KMS-11 (cell line): Measurements from ENCODE around the gene CDH26.

Experiments
- H2AFZ ChIP-seq: fragments of 200-600 bp; sonication (generic); 2 replicates; pipeline ENCODE4 v1.6.1; 2016; ENCODE audit warnings: antibody characterized with exemption, mixed run types, low read depth
- H3K27ac ChIP-seq: fragments of 200-600 bp; sonication (generic); 2 replicates; pipeline ENCODE4 v1.6.1; 2016; ENCODE audit warnings: mild to moderate bottlenecking, mixed run types
- H3K27me3 ChIP-seq: fragments of 200-600 bp; sonication (generic); 2 replicates; pipeline ENCODE4 v1.6.1; 2017; ENCODE audit warnings: mild to moderate bottlenecking, low read depth, mixed run types, moderate library complexity; ENCODE audit not compliant: insufficient read depth
- H3K36me3 ChIP-seq: fragments of 200-600 bp; sonication (generic); 2 replicates; pipeline ENCODE4 v1.6.1; 2017; ENCODE audit warnings: mild to moderate bottlenecking, mixed run types; ENCODE audit not compliant: insufficient read depth
- H3K4me1 ChIP-seq: fragments of 200-600 bp; sonication (generic); 2 replicates; pipeline ENCODE4 v1.6.1; 2016; ENCODE audit warnings: mild to moderate bottlenecking, low read depth, mixed run types; ENCODE audit not compliant: poor library complexity, severe bottlenecking
- H3K4me2 ChIP-seq: fragments of 200-600 bp; sonication (generic); 2 replicates; pipeline ENCODE4 v1.7.0; 2016; ENCODE audit warnings: mild to moderate bottlenecking, mixed run types
- H3K4me3 ChIP-seq: fragments of 200-600 bp; sonication (generic); IDR thresholded peaks from 2 replicates; pipeline ENCODE4 v1.6.1; 2017; ENCODE audit warnings: low read depth, low read length, mixed read lengths; ENCODE audit not compliant: insufficient read depth
- H3K79me2 ChIP-seq: fragments of 200-600 bp; sonication (generic); 2 replicates; pipeline ENCODE4 v1.6.1; 2016; ENCODE audit warnings: low read depth, mixed run types; ENCODE audit not compliant: insufficient read depth
- H3K9ac ChIP-seq: fragments of 200-600 bp; sonication (generic); 2 replicates; pipeline ENCODE4 v1.6.1; 2016; ENCODE audit warnings: mild to moderate bottlenecking, mixed run types
- H4K20me1 ChIP-seq: fragments of 200-600 bp; sonication (generic); 2 replicates; pipeline ENCODE4 v1.6.1; 2016; ENCODE audit warnings: mild to moderate bottlenecking, mixed run types; ENCODE audit not compliant: insufficient read depth
- TF ChIP-seq, protein P1 (sequence below): fragments of 200-600 bp; sonication (generic); conservative IDR thresholded peaks from 2 replicates; pipeline ENCODE4 v1.6.1; 2017; ENCODE audit warnings: low read depth, mild to moderate bottlenecking, antibody characterized with exemption, low read length, moderate library complexity, mixed read lengths

CDH26 gene

DNA sequence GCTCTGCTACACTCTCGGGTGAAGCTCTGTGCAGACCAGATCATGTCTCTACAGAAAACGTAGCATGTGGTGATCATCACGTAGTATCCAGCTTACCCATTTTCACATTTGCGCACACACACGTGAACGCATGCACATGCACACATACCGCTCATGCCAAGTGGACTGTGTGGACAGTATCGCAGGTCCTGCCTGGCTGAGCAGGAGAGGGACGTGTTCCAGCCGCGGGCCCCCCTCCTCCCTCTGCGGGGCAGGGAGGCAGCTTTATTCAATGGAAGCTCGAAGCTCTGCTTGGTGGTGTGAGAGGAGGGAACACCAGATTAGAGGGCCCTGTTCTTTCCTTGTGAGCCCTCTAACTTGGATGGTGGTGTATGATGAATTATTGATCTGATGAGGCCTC, 51.1 kb downstream of the CDH26 start:
- Histone ChIP-seq H4K20me1 (no peaks in the 10 kb centered on the region), H3K36me3 (no peaks in the 10 kb centered on the region), H3K79me2 (no peaks in the 10 kb centered on the region), H3K4me1 (no peaks in the 10 kb centered on the region), H2AFZ (no peak overlapping the region), H3K27ac (no peak overlapping the region), H3K9ac (no peak overlapping the region), H3K27me3 (no peaks in the 10 kb centered on the region), H3K4me2 (no peak overlapping the region), H3K4me3 (no peak overlapping the region)
- TF ChIP-seq, protein P1, sequence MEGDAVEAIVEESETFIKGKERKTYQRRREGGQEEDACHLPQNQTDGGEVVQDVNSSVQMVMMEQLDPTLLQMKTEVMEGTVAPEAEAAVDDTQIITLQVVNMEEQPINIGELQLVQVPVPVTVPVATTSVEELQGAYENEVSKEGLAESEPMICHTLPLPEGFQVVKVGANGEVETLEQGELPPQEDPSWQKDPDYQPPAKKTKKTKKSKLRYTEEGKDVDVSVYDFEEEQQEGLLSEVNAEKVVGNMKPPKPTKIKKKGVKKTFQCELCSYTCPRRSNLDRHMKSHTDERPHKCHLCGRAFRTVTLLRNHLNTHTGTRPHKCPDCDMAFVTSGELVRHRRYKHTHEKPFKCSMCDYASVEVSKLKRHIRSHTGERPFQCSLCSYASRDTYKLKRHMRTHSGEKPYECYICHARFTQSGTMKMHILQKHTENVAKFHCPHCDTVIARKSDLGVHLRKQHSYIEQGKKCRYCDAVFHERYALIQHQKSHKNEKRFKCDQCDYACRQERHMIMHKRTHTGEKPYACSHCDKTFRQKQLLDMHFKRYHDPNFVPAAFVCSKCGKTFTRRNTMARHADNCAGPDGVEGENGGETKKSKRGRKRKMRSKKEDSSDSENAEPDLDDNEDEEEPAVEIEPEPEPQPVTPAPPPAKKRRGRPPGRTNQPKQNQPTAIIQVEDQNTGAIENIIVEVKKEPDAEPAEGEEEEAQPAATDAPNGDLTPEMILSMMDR, result no peak

DNA sequence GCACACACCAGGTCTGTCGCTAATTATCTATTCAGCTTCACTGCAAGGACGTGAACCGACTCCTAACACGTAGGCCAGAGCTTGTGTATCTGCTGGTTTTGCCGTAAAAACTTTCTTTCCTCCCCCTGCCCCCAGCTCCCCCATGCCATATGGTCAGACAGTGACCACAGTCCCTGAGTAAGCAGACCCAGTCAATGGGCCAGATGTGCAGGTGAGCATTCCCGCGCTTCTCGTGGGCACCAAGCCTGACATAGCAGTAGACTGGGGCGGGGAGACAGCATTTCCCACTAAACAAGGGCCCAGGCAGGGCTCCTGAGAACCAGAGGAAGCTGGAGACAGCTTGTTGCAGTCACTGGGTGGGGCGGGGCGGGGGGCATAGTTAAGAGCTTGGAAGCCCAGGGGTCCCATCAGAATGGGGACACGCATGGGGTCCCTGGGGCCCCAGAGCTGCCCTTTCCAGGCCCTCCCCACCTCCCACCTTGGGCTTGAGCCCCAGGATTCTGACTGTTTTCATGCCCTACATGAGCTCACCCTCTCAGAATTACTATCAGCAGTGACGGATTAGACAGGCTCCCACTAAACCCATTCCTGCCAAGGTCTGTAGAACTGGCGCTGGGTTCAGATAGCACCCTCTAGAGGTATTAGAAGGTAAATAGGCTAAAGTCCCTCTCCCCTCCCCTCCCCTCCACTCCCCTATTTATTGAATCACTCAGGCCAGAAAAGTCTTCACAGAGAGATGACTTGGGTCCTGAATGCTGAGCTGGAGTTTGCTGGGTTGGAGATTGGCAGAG, 51.8 kb downstream of the CDH26 start:
- H3K4me1 ChIP-seq, result no peaks in the 10 kb centered on the region
- no peak overlapping the region for H3K4me2 ChIP-seq
- H3K27ac ChIP-seq, result no peak overlapping the region
- no peaks in the 10 kb centered on the region for H4K20me1 ChIP-seq
- H3K4me3 ChIP-seq, result no peak overlapping the region
- H2AFZ ChIP-seq, result no peak overlapping the region
- H3K36me3 ChIP-seq, result no peaks in the 10 kb centered on the region
- TF ChIP-seq, protein P1, result 0 out of 2 replicates have a peak, but pooled peaks have one; percentile 13
- H3K27me3 ChIP-seq, result no peaks in the 10 kb centered on the region
- H3K9ac ChIP-seq, result no peak overlapping the region
- no peaks in the 10 kb centered on the region for H3K79me2 ChIP-seq

DNA sequence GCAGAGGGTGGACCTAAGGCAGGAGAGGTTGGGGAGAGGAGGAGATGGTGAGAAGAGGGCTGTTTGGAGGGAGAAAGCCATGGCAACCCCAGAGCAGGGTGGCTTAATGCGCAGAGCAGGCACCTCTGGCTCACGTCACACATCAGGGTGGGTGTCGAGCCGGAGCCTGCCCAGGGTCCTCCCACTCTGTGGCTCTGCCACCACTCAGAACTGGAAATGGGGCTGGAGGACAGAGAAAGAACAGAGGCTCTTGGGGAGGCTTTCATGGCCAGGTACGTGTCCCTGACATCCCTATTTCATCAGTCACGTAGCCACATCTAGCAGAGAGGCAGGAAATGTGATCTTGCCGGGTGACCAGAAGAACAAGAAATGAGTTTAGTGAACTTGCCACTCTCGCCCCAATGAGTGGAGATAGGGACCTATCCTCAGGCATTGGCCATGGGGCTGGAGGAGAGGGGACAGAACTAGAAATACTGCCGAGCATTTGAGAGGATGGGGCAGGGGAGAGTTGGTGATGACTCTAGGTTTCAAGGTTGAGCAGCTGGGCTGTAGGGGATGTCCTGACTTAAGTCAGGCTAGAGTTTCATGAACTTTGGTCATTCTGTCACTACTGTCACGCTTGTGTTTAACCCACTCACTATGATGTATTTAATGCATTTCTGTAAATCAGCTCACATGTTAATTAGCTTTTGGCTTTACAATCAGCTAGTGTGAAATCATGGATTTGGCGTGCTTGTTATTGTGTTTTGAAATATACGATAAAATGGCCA, 52.7 kb downstream of the CDH26 start:
- H3K4me1 ChIP-seq, result no peaks in the 10 kb centered on the region
- H3K4me3 ChIP-seq, result no peak overlapping the region
- no peaks in the 10 kb centered on the region for H3K27me3 ChIP-seq
- no peak overlapping the region for H3K9ac ChIP-seq
- H3K79me2 ChIP-seq, result no peaks in the 10 kb centered on the region
- no peaks in the 10 kb centered on the region for H4K20me1 ChIP-seq
- no peaks in the 10 kb centered on the region for H3K36me3 ChIP-seq
- H3K27ac ChIP-seq, result no peak overlapping the region
- H3K4me2 ChIP-seq, result no peak overlapping the region
- H2AFZ ChIP-seq, result no peak overlapping the region
- TF ChIP-seq, protein P1, result no peak

DNA sequence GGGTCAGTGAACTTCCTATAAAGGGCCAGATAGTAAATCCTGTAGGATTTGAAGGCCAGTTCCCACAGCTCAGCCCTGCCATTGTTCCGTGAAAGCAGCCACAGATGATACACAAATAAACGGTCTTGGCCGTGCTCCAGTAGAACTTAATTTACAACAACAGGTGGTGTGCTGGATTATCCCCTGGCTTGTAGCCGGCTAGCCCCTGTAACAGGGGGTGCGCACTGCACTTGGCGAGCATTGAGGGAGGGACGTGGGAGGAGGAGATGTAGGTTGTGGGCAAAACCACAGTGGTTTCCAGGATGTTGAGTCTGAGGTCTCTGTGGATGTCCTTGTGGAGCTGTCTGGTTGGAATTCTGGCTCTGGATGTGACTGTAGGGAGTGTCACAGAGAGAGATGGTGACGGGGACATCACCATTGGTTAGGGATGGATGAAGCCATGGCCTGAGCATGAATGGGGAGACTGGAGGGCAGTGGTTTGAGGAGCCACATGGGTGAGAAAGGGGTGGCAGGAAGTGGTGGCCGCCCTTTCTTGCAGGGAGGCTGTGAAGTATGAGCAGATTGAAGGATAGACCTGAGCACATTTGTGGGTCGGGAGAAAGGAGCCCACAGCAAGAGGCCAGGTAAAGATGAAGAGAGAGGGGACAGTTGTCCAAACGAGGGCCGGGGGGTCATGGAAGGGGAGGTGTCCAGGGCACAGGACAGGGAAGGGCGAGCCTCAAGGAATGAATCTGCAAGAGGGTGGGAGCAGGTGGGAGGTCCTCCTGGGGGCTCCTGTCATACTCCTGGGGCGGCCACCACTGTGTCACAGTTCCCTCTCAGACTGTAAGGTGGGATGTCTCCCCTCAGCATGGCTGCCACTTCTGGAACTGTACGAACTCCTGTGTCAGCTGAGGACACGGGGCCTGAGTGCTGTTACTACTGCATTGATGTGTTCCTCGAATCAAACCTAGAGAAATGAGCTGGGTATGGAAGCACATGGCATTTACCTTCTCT, 53.6 kb downstream of the CDH26 start:
- no peaks in the 10 kb centered on the region for H3K79me2 ChIP-seq
- no peaks in the 10 kb centered on the region for H3K4me1 ChIP-seq
- TF ChIP-seq, protein P1, result no peak
- no peak overlapping the region for H3K4me2 ChIP-seq
- no peaks in the 10 kb centered on the region for H3K36me3 ChIP-seq
- no peak overlapping the region for H3K4me3 ChIP-seq
- H2AFZ ChIP-seq, result no peak overlapping the region
- no peak overlapping the region for H3K27ac ChIP-seq
- H3K27me3 ChIP-seq, result no peaks in the 10 kb centered on the region
- no peaks in the 10 kb centered on the region for H4K20me1 ChIP-seq
- no peak overlapping the region for H3K9ac ChIP-seq
